ENCODE measurements around the gene CELSR1. TPM values are rescaled to one million over a fixed set of nuclear protein-coding genes. Genes with fewer than 3 reads are reported as not detected.

CELSR1 gene
- total and polyA plus RNA-seq, 9 donors: 0.63 to 25.2 (median 2.9) TPM

DNA sequence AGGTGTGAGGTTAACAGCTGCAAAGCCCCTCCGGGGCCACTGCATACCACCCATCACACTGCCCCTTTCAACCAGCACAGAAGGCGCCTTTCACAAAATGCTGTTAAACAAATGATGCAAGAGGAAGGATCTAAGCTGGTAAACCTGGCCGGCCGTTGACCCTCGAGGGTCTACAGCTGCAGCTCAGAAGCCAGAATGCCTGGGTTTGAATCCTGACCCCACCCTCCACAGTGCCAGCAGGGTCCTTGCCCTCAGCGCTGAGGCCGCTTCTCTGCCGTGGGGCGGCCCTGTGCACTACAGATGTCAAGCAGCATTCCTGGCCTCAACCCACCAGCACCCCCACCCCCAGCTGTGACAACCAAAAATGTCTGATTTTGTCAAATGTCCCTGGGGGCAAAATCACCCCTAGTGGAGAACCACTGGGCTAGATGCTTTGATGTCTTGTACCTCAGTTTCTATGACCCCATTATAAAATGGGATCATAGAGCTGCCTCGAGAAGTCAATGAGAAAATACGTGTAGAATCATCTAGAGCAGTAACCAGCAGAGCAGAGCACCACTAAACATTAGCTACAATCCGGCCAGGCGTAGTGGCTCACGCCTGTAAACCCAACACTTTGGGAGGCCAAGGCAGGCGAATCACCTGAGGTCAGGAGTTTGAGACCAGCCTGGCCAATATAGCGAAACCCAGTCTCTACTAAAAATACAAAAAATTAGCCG is 77.9 kb downstream of the CELSR1 start:
- Histone ChIP-seq H3K27ac (no peak overlapping the region), H3K9me3 (no peaks in the 10 kb centered on the region), H3K27me3 (no peaks in the 10 kb centered on the region), H3K36me3 (no peaks in the 10 kb centered on the region), H3K4me1 (ENCODE audit: insufficient read depth) (no peaks in the 10 kb centered on the region), H3K4me3 (no peak overlapping the region)
- no peak for DNase-seq
- TF ChIP-seq POLR2A (IDR thresholded peaks at IDR 0.05) (no peak), EP300 (IDR thresholded peaks at IDR 0.05) (no peak)
- TF ChIP-seq, protein P1, sequence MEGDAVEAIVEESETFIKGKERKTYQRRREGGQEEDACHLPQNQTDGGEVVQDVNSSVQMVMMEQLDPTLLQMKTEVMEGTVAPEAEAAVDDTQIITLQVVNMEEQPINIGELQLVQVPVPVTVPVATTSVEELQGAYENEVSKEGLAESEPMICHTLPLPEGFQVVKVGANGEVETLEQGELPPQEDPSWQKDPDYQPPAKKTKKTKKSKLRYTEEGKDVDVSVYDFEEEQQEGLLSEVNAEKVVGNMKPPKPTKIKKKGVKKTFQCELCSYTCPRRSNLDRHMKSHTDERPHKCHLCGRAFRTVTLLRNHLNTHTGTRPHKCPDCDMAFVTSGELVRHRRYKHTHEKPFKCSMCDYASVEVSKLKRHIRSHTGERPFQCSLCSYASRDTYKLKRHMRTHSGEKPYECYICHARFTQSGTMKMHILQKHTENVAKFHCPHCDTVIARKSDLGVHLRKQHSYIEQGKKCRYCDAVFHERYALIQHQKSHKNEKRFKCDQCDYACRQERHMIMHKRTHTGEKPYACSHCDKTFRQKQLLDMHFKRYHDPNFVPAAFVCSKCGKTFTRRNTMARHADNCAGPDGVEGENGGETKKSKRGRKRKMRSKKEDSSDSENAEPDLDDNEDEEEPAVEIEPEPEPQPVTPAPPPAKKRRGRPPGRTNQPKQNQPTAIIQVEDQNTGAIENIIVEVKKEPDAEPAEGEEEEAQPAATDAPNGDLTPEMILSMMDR (IDR thresholded peaks at IDR 0.05): no peak
- intact Hi-C loops (cut with DNase I): no loop called here
- WGBS, 3 donors: 87 to 91% (median 89%) methylated on average over 17 of the region's 17 CpGs

DNA sequence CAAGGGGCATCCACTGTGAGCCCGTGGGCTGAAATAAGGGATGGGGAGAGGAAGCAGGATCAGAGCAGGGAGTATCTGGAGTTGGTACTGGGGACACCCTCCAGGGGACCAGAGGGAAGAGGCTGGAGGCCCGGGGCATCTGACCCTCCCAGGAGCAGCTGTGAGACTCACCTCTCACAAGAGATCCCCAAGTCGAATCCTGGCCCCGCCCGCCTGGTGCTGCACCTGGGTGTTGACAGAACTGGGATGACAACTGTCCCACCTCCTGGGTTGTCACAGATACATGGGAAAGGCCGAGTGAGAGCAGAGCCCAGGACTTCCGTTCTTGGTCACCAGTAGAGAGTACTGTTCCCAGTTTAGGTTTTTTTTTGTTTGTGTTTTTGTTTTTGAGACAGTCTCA is 78.9 kb downstream of the CELSR1 start:
- WGBS, 3 donors: 84 to 89% (median 86%) methylated on average over 7 of the region's 7 CpGs
- H3K27me3 ChIP-seq: no peaks in the 10 kb centered on the region
- TF ChIP-seq POLR2A (IDR thresholded peaks at IDR 0.05) (no peak), EP300 (IDR thresholded peaks at IDR 0.05) (no peak)
- TF ChIP-seq, protein P1 (IDR thresholded peaks at IDR 0.05): no peak
- H3K4me3 ChIP-seq: no peak overlapping the region
- H3K9me3 ChIP-seq: no peaks in the 10 kb centered on the region
- H3K27ac ChIP-seq: no peak overlapping the region
- no peaks in the 10 kb centered on the region for H3K4me1 ChIP-seq (ENCODE audit: insufficient read depth)
- no peak for DNase-seq
- intact Hi-C loops (cut with DNase I): no loop called here
- no peaks in the 10 kb centered on the region for H3K36me3 ChIP-seq

DNA sequence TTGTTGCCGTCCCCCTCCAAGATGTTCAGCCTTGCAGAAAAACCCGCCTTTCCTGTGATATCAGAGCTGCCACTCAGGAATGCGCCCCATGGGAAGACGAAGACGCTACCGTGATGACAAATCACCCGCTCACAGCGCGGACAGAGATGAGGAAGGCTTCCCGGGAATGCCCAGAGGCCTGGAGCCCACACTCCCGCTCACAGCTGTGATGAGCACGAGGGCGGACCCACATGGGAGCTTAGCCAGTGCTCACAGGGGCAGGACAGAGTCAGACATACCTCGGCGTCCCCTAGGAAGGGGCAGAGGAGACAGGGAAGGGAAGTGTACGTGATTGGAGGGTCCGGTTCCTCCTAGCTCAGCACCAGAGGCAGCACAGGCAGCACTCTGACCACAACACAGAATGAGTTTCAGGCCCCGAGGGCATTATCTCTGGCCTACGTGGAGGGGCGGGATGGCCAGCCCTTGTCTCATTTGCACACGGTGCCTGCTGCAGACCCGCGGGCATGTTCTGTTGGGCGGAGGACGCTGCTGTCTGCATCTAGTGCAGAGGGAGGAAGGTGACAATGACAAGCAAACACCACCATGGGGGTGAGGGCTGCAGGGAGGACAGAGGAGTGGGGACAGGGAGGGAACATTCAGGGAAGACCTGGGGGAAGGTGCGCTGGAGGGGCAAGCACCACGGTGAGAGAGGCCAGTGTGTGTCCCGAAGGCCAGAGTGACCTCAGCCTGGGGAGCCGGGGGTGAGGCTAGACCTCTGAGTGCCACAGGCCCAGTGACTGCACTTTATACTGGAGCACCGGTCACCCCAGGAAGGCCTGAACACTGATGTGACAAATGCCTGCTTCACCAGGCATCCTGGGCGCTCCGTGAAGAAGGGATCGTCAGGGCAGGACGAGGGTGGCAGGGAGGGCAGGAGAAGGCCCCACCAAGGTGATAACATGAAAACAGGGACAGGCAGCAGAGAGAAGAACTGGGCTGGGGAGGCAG is 79.6 kb downstream of the CELSR1 start:
- Histone ChIP-seq H3K4me1 (ENCODE audit: insufficient read depth) (no peaks in the 10 kb centered on the region), H3K4me3 (no peak overlapping the region), H3K36me3 (no peaks in the 10 kb centered on the region), H3K27me3 (no peaks in the 10 kb centered on the region), H3K9me3 (no peaks in the 10 kb centered on the region), H3K27ac (no peak overlapping the region)
- TF ChIP-seq, protein P1 (IDR thresholded peaks at IDR 0.05): no peak
- TF ChIP-seq EP300 (IDR thresholded peaks at IDR 0.05): no peak
- no peak for TF ChIP-seq POLR2A (IDR thresholded peaks at IDR 0.05)
- 75 to 82% (median 77%) methylated on average over 34 of the region's 34 CpGs for WGBS, 3 donors
- no peak for DNase-seq
- intact Hi-C loops (cut with DNase I): no loop called here

- no peaks in the 10 kb centered on the region for H3K9me3 ChIP-seq
- no peak overlapping the region for H3K4me3 ChIP-seq
- intact Hi-C loops (cut with DNase I): no loop called here
- no peak overlapping the region for H3K27ac ChIP-seq
- H3K4me1 ChIP-seq (ENCODE audit: insufficient read depth): no peaks in the 10 kb centered on the region
- H3K27me3 ChIP-seq: no peaks in the 10 kb centered on the region
- no peak for DNase-seq
- WGBS, 3 donors: 85 to 92% (median 87%) methylated on average over 12 of the region's 12 CpGs
- TF ChIP-seq POLR2A (IDR thresholded peaks at IDR 0.05) (no peak), EP300 (IDR thresholded peaks at IDR 0.05) (no peak)
- TF ChIP-seq, protein P1 (IDR thresholded peaks at IDR 0.05): no peak
- no peaks in the 10 kb centered on the region for H3K36me3 ChIP-seq
These were observed 80.6 kb downstream of the CELSR1 start for GRCh38 chr22:46456818-46457163.

Data from ovary (tissue), 9 donors.